CD4-positive, alpha-beta T cell treated with Interleukin-4 for 4 hours (primary cell): ENCODE measurements around the gene ARHGEF28.

ENCODE experiments used
- DNase-seq: peaks from one replicate; pipeline ENCODE4 v3.0.0-alpha.2; 2020

ARHGEF28 gene

DNA sequence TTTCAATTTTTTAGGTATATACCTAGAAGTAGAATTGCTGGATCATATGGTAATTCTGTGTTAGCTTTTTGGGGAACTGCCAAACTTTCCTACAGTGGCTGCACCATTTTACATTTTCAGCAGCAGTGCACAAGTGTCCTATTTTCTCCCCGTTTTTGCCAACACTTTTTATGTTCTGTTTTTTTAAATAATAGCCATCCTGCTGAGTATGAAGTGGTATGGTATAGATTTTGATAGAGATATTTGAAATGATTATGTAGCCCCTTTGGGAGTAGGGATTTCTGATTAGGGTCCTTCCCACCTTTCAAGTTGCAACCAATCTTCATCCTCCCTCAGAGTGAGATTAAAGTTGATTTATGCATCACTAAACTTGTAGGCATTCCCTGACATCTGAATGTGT, 76.5 kb downstream of the ARHGEF28 start:
- DNase-seq: no peak

DNA sequence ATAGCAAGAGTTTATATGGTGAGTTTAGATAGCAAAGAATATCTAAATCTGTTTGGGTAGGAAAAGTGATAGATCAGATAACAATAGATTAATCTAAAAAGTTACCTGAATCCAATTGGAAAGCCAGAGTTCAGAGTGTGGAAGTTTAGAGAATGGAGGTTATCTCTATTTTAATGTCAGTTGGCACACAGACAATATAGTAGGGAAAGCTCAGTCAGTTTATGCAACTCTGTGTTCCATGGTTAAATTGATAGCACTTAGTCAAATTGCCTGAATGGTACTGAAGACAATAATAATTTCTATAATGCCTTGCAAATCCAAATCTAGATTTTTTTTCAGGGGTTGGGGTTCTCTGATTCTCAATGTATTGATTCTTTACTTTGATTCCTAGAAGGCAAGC, 77.0 kb downstream of the ARHGEF28 start:
- DNase-seq: no peak

DNA sequence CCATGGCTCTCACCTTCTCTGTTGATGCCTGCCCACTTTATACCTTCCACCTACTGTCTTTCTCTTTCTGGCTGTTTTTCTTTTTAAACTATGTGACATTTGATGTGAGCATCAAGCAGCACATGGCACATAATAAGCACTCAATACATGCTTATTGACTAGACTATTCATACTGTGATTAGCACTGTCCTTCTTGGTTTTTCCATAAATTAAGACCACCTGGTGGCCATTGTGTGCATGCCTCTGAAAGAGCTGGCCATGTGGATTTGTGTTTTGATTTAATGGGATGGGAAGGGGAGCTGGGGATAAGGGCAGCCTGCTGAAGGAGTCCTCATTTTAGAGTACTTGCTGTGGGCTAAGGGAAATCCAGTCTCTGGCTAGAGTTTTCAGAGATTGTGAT, 79.4 kb downstream of the ARHGEF28 start:
- no peak for DNase-seq

GRCh38 chr5:73706963-73707362, 81.0 kb downstream of the ARHGEF28 start:
- DNase-seq: no peak

GRCh38 chr5:73709536-73710129, 83.6 kb downstream of the ARHGEF28 start:
- no peak for DNase-seq

DNA sequence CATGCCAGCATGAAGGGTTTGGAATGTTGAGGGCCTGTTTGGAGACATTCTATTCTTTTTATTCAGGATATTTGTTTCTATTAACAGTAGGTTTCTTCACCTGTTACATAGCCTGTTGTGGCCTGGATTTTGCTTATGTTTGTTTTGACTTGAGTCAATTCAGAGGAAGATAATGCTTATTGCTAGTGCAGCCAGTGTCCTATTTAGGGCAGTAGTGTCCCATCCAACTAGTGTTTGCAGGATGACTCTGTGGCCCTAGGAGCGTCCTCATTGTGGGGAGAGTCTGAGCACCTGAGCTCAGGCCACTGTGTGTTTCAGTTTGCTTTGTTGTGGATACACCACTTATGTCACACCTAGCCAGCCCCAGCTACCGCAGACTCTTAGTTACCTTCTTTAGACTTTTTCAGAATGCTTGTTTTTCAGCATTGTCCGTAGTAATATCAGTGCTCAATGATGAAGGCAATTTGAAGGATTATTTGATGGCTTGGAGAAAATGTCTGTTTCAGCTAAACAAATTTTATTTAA, 90.3 kb downstream of the ARHGEF28 start:
- DNase-seq: no peak

DNA sequence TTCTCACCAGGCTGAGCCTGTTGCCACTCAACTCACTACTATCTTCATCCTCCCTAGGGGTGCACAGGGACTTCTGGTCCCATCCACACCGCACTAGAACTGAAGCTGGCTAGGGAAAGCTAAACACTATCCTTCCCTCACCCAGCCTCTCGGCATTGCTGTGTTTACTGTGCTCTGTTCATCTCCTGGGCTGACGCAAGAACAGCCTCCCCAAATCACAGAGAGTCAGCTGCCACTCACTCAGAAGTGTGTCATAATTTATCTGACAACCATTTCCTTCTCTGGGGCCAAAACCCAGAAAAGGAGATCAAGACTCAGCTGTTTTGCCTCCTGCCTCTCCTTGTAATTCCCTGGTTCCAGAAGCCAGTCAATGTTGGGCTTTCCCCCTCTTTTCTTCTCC, 92.8 kb downstream of the ARHGEF28 start:
- no peak for DNase-seq

DNA sequence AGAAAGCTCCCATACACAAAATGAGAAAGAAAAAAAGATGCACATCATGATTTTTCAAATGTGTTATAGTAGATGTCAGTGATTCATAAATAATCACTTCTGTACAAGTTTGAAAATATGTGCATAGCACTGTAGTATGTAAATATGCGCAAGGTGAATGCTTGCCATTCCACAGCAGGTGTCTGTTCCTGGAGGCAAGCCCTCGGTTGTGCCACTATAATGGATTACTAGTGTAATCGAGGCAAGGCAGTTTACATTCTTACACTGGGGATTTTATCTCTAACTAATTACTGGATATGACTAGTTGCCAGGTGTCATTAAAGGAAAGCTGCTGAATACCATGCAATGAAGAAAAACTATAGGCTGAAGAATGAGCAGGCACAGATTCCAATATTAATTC, 93.6 kb downstream of the ARHGEF28 start:
- no peak for DNase-seq

DNA sequence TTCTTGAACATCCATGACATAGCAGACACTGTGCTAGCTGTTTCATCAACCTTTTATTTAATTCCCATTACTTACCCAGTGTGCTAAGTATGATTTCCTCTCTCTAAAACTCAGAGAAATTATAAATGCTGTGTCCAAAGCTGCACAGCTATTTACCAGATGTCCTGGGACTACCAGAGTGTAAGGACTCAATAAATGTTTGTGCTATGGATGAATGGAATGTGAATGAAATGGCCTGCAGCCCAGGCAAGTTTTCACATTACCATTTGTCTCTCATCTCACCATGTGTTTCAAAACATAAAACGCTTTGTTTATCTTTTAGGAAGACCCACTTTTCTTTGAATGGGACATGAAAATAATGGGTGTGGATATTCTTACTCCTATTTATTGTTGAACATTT, 96.2 kb downstream of the ARHGEF28 start:
- DNase-seq: no peak

- DNase-seq: no peak
Measured at GRCh38 chr5:73726071-73726470, 100.1 kb downstream of the ARHGEF28 start.

- no peak for DNase-seq
Measured at GRCh38 chr5:73726606-73727231, 100.7 kb downstream of the ARHGEF28 start.

GRCh38 chr5:73727470-73727869, 101.5 kb downstream of the ARHGEF28 start:
- no peak for DNase-seq

DNA sequence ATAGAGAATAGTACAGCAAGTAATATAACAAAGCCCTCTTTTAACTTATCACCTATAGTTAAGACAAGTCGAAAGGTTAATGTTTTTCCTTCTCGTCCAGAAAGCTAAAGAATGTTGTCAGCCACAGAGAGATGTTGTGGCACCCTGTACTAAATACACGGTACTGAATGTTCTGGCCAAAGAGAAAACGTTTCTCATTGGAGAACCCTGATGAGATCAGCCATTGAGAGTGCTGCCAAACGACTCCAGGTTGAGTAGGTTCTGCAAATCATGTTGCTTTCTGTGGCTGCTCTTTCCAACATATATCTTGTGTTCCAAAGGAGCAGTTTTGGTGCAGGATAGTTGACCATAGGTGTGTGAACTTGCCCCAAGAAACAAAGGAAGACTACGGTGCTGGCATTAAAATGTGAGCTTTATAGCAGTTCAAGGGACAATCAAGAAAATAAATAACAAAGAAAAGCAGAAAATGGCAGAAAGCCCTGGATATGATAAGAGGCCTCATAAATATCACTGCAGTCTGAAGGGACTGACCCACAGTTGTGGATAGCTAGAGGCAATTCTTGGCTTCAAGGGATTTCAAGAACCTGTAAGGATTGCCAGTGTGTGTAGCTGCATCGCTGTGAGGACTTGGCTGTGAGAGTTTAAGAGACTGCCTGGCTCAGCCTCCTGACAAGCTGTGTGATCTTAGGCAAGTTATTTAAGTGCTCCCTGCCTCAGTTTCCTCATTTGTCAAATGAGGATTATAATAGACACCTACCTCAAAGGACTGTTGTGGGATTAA, 102.7 kb downstream of the ARHGEF28 start:
- no peak for DNase-seq

DNA sequence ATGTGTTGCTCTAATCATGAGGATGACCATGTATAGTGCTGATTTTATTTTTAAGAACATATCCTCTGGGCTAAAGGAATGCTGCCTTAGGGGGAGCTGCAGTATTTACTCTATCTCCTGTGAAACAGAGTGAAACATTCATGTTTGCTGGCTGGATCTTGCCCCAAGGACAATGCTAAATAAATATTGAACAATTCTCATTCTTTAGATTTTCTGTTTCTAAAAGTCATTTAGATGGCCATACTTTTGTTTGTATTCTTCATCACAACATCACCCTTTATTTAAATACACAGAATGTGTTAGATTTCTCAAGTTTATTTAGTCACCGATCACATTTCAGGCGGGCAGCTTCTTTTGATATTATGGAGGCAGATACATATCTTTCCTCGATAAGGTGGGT, 103.3 kb downstream of the ARHGEF28 start:
- DNase-seq: no peak

DNA sequence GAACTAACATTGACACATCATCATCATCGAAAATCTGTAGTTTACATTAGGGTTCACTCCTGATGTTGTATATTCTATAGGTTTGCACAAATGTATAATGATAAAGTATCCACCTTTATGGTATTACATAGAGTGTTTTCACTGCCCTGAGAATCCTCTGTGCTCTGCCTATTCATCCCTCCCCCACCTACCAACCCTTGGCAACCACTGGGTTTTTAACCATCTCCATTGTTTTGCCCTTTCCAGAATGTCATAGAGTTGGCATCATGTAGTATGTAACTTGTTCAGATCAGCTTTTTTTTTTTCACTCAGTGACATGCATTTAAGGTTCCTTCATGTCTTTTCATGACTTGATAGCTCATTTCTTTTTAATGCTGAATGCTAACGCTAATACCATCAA, 106.0 kb downstream of the ARHGEF28 start:
- no peak for DNase-seq

- DNase-seq: no peak
Measured at GRCh38 chr5:73733219-73733618, 107.2 kb downstream of the ARHGEF28 start.

DNA sequence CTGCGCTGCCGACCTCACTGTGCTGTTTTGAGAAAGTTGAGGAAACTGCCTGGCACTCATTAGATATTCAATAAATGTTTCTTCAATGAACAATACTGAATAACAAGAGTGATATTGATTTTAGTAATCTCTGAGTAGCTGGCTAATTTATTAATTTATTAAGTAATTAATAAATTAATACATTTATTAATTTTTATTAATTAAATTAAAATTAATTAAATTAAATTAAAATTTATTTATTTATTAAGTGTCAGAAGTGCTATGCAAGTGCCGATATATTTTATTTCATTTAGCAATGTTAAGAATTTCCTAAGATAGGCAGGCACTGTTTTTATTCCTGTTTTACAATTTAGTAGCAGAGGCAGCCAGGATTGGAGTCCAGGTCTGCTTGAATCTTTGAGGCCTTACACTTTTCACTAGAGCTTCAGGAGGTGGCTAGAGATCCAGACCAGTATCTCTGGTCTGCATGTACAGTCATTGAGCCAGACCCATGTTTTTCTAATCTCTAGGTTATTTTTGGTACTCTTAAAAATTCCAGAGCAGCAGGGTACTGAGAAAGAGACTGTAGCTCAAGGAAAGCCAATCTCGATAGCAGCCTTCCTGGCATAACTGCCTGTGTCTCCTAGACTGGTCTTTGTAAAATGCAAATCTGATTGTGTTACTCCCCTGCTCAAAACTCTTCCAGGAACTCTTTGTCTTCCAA, 109.2 kb downstream of the ARHGEF28 start:
- DNase-seq: no peak

DNA sequence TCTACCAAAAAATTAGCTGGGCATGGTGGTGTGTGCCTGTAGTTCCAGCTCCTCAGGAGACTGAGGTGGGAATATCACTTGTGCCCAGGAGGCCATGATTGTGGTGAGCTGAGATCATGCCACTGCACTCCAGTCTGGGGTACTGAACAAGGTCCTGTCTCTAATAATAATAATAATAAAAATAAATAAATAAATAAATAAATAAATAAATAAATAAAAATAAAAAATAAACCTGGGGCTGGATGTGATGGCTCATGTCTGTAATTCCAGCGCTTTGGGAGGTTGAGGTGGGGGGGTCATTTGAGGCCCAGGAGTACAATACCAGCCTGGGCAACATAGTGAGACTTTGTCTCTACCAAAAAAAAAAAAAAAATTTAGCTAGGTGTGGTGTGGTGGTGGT, 113.7 kb downstream of the ARHGEF28 start:
- no peak for DNase-seq

DNA sequence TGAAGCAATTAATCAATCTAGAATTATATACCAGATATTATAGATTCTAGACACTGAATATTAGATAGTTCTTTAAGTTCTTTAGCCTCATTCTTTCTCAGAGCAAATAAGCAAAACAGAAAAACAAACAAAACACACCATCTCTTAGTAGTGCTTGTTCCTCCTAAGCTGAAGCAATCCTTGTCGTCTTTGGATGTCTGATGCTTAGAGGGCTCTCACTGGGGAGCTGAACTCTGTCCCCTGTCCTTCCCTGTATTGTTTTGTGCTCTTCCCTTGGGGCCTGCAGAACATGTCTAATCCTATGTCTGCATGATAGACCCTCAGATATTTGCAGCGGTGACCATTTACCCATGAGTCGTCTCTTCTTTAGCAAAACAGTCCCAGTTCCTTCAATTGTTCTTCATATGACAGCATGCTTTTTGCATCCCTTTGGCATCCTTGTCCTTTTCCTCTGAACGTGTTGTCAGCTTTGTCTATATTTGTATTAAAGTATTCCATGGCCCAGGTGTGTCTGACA, 114.3 kb downstream of the ARHGEF28 start:
- DNase-seq: no peak

- no peak for DNase-seq
Measured at GRCh38 chr5:73743161-73743560, 117.2 kb downstream of the ARHGEF28 start.

DNA sequence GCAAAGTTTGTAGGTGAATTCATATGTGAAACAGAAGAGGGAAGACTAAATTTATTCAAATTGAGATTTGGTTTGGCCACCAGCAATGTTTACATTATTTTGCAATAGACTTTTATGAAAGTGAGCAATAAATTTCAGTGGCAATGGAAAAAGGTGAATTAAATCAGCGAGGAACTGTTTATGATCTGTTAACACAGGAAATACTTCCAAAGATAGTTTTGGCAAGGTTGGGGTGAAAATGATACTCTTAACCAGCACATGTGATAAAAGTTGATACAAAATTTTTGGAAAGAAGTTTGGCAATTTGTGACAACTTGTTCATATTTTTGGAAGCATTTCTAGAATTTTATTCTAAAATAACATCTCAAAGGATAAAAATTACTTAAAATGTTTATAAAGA, 119.8 kb downstream of the ARHGEF28 start:
- DNase-seq: no peak

DNA sequence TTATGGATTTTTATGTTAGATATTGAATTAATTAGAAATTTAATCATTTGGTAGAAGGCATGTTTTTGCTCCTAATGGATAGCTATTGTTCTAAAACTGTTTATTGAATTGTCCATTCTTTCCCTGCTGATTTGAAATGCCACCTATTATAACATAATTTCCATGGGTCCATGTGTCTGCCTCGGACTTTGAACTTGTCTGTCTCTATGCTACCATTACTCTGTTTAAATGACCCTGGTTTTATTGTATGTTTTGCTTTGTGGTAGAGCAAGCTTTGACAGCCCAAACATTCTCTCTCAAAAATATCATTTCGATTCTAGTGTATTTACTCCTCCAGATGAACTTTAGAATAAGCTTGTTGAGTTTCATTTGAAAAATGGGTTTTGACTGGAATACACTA, 120.6 kb downstream of the ARHGEF28 start:
- DNase-seq: no peak

GRCh38 chr5:73747696-73748380, 121.8 kb downstream of the ARHGEF28 start:
- no peak for DNase-seq
